ENCODE results near the gene CFL1.

CFL1 gene

GRCh38 chr11:65883058-65883761, 25.2 kb upstream of the CFL1 start:
- no peak for TF ChIP-seq POLR2A (IDR thresholded peaks at IDR 0.05; ENCODE audit: low read length)
- no peak for TF ChIP-seq GATA1 (IDR thresholded peaks at IDR 0.05; ENCODE audit: low read depth, low read length)
- no peak for DNase-seq

- TF ChIP-seq POLR2A (IDR thresholded peaks at IDR 0.05; ENCODE audit: low read length): no peak
- no peak for TF ChIP-seq GATA1 (IDR thresholded peaks at IDR 0.05; ENCODE audit: low read depth, low read length)
- no peak for DNase-seq
Measured at GRCh38 chr11:65882120-65883057, 24.4 kb upstream of the CFL1 start.

GRCh38 chr11:65880844-65881421, 23.0 kb upstream of the CFL1 start:
- DNase-seq: no peak
- TF ChIP-seq GATA1 (IDR thresholded peaks at IDR 0.05; ENCODE audit: low read depth, low read length): no peak
- TF ChIP-seq POLR2A (IDR thresholded peaks at IDR 0.05; ENCODE audit: low read length): no peak

- TF ChIP-seq POLR2A (IDR thresholded peaks at IDR 0.05; ENCODE audit: low read length) (no peak), GATA1 (IDR thresholded peaks at IDR 0.05; ENCODE audit: low read depth, low read length) (no peak)
- DNase-seq: no peak
Measured at GRCh38 chr11:65880027-65880426, 22.0 kb upstream of the CFL1 start.

GRCh38 chr11:65879617-65880016, 21.6 kb upstream of the CFL1 start, which contains the start of gene CTSW:
Gene CTSW (plus strand): TSS chr11:65879837. CDS start chr11:65879855, 18 bp downstream.
- TF ChIP-seq GATA1 (IDR thresholded peaks at IDR 0.05; ENCODE audit: low read depth, low read length) (no peak), POLR2A (IDR thresholded peaks at IDR 0.05; ENCODE audit: low read length) (no peak)
- no peak for DNase-seq

- TF ChIP-seq GATA1 (IDR thresholded peaks at IDR 0.05; ENCODE audit: low read depth, low read length) (no peak), POLR2A (IDR thresholded peaks at IDR 0.05; ENCODE audit: low read length) (peak; percentile 82)
- DNase-seq: peak; percentile 91 to 95
Measured at GRCh38 chr11:65873318-65874156, 15.6 kb upstream of the CFL1 start.

- no peak for TF ChIP-seq POLR2A (IDR thresholded peaks at IDR 0.05; ENCODE audit: low read length)
- no peak for TF ChIP-seq GATA1 (IDR thresholded peaks at IDR 0.05; ENCODE audit: low read depth, low read length)
- DNase-seq: no peak
Measured at GRCh38 chr11:65872586-65873317, 14.8 kb upstream of the CFL1 start, which contains the start of gene EFEMP2. Gene EFEMP2 (minus strand): TSS chr11:65872800. CDS start chr11:65872354, 446 bp downstream.

- TF ChIP-seq GATA1 (IDR thresholded peaks at IDR 0.05; ENCODE audit: low read depth, low read length) (no peak), POLR2A (IDR thresholded peaks at IDR 0.05; ENCODE audit: low read length) (no peak)
- no peak for DNase-seq
Measured at GRCh38 chr11:65871811-65872548, 14.0 kb upstream of the CFL1 start.

GRCh38 chr11:65870706-65871681, 13.0 kb upstream of the CFL1 start:
- peak; percentile 37 for TF ChIP-seq POLR2A (IDR thresholded peaks at IDR 0.05; ENCODE audit: low read length)
- TF ChIP-seq GATA1 (IDR thresholded peaks at IDR 0.05; ENCODE audit: low read depth, low read length): no peak
- DNase-seq: no peak

- no peak for DNase-seq
Measured at GRCh38 chr11:65870307-65870658, 12.3 kb upstream of the CFL1 start.

More at GRCh38 chr11:65870307-65870658, 12.3 kb upstream of the CFL1 start:
- no peak for TF ChIP-seq POLR2A (IDR thresholded peaks at IDR 0.05; ENCODE audit: low read length)
- no peak for TF ChIP-seq GATA1 (IDR thresholded peaks at IDR 0.05; ENCODE audit: low read depth, low read length)
